ENCODE data around the gene PHRF1. TPM values are rescaled to one million over a fixed set of nuclear protein-coding genes. Genes with fewer than 3 reads are reported as not detected.

Gene PHRF1
- total RNA-seq, 1 donor: 27.5 TPM

DNA sequence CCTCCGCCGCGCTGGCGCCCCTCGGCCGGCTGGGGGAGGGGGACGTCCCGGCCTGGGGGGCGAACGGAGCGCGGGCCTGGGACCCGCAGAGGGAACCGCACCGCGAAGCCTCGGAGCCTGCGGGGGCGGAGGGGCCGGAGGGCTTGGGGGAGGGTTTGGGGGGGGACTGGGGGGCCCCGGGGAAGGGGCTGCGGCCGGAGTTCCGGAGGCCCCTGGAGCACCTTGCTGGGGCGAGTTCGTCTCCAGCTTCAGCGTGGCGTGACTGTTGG is 51.0 kb downstream of the PHRF1 start:
- no peak for DNase-seq (ENCODE audit: insufficient read length, low spot score, missing footprints)
- Histone ChIP-seq H2AFZ (ENCODE audit: low read length) (no peak overlapping the region), H4K20me1 (ENCODE audit: insufficient read depth, low read length) (peaks cover 3% of the 10 kb centered on the region), H3K27me3 (ENCODE audit: insufficient read depth, low read length) (no peaks in the 10 kb centered on the region), H3K79me2 (ENCODE audit: insufficient read depth, low read length) (no peaks in the 10 kb centered on the region), H3K4me3 (ENCODE audit: insufficient read depth, low read length) (no peak overlapping the region), H3K9me3 (ENCODE audit: low read depth, low read length) (no peaks in the 10 kb centered on the region), H3K27ac (ENCODE audit: low read depth, low read length) (no peak overlapping the region), H3K36me3 (ENCODE audit: insufficient read depth, low read length) (no peaks in the 10 kb centered on the region), H3K4me2 (ENCODE audit: insufficient read depth, low read length) (no peak overlapping the region), H3K4me1 (ENCODE audit: insufficient read depth, low read length) (peaks cover 15% of the 10 kb centered on the region)
- TF ChIP-seq, protein P1, sequence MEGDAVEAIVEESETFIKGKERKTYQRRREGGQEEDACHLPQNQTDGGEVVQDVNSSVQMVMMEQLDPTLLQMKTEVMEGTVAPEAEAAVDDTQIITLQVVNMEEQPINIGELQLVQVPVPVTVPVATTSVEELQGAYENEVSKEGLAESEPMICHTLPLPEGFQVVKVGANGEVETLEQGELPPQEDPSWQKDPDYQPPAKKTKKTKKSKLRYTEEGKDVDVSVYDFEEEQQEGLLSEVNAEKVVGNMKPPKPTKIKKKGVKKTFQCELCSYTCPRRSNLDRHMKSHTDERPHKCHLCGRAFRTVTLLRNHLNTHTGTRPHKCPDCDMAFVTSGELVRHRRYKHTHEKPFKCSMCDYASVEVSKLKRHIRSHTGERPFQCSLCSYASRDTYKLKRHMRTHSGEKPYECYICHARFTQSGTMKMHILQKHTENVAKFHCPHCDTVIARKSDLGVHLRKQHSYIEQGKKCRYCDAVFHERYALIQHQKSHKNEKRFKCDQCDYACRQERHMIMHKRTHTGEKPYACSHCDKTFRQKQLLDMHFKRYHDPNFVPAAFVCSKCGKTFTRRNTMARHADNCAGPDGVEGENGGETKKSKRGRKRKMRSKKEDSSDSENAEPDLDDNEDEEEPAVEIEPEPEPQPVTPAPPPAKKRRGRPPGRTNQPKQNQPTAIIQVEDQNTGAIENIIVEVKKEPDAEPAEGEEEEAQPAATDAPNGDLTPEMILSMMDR (IDR thresholded peaks at IDR 0.05; ENCODE audit: extremely low read depth, low read depth, low read length): no peak

DNA sequence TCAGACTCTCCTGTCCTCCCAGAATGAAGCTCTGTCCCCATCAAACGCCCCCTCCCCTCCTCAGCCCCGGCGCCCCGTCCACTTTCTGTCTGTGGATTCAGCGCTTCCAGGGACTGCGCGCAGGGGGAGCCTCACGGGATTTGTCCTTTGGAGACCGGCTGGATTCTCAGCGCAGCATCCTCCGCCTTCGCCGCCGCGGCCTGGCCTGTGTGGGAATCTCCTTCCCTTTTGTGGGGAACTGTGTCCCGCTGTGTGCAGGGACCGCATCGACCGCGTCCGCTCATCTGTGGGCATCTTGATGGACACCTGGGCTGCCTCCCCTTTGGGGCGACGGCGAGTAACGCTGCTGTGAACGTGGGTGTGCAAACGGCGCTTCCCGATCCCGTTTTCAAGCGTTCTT is 51.8 kb downstream of the PHRF1 start:
- Histone ChIP-seq H3K4me1 (ENCODE audit: insufficient read depth, low read length) (peaks cover 15% of the 10 kb centered on the region), H3K4me3 (ENCODE audit: insufficient read depth, low read length) (peak overlapping the region; percentile 14), H3K27ac (ENCODE audit: low read depth, low read length) (peak overlapping the region; percentile 34), H3K27me3 (ENCODE audit: insufficient read depth, low read length) (no peaks in the 10 kb centered on the region), H3K79me2 (ENCODE audit: insufficient read depth, low read length) (no peaks in the 10 kb centered on the region), H2AFZ (ENCODE audit: low read length) (peak overlapping the region; percentile 16), H3K9me3 (ENCODE audit: low read depth, low read length) (no peaks in the 10 kb centered on the region), H3K36me3 (ENCODE audit: insufficient read depth, low read length) (no peaks in the 10 kb centered on the region), H3K4me2 (ENCODE audit: insufficient read depth, low read length) (peak overlapping the region; percentile 66), H4K20me1 (ENCODE audit: insufficient read depth, low read length) (peaks cover 3% of the 10 kb centered on the region)
- no peak for DNase-seq (ENCODE audit: insufficient read length, low spot score, missing footprints)
- TF ChIP-seq, protein P1 (IDR thresholded peaks at IDR 0.05; ENCODE audit: extremely low read depth, low read depth, low read length): no peak

DNA sequence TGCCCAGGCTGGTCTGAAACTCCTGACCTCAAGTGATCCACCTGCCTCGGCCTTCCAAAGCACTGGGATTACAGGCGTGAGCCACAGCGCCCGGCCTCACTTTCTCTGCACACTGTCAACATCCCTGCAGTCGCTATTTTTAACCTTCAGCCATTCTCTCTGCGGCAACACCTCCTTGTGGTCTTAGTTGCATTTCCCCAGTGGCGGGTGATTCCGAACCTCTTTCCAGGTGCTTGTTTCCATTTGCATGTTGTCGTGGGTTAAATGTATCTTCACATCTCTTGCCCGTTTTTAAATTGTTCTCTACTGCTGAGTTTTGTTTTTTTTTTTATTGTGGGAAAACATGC is 52.9 kb downstream of the PHRF1 start:
- H3K4me1 ChIP-seq (ENCODE audit: insufficient read depth, low read length): peaks cover 15% of the 10 kb centered on the region
- H3K4me2 ChIP-seq (ENCODE audit: insufficient read depth, low read length): peak overlapping the region; percentile 66
- peak overlapping the region; percentile 28 for H3K27ac ChIP-seq (ENCODE audit: low read depth, low read length)
- no peaks in the 10 kb centered on the region for H3K36me3 ChIP-seq (ENCODE audit: insufficient read depth, low read length)
- no peaks in the 10 kb centered on the region for H3K9me3 ChIP-seq (ENCODE audit: low read depth, low read length)
- no peaks in the 10 kb centered on the region for H3K79me2 ChIP-seq (ENCODE audit: insufficient read depth, low read length)
- TF ChIP-seq, protein P1 (IDR thresholded peaks at IDR 0.05; ENCODE audit: extremely low read depth, low read depth, low read length): no peak
- no peak overlapping the region for H3K4me3 ChIP-seq (ENCODE audit: insufficient read depth, low read length)
- peaks cover 3% of the 10 kb centered on the region for H4K20me1 ChIP-seq (ENCODE audit: insufficient read depth, low read length)
- H3K27me3 ChIP-seq (ENCODE audit: insufficient read depth, low read length): no peaks in the 10 kb centered on the region
- no peak for DNase-seq (ENCODE audit: insufficient read length, low spot score, missing footprints)
- H2AFZ ChIP-seq (ENCODE audit: low read length): no peak overlapping the region

GRCh38 chr11:630871-631270 is 54.6 kb downstream of the PHRF1 start:
- H3K79me2 ChIP-seq (ENCODE audit: insufficient read depth, low read length): no peaks in the 10 kb centered on the region
- H3K4me1 ChIP-seq (ENCODE audit: insufficient read depth, low read length): peaks cover 15% of the 10 kb centered on the region
- H2AFZ ChIP-seq (ENCODE audit: low read length): no peak overlapping the region
- H3K9me3 ChIP-seq (ENCODE audit: low read depth, low read length): no peaks in the 10 kb centered on the region
- TF ChIP-seq, protein P1 (IDR thresholded peaks at IDR 0.05; ENCODE audit: extremely low read depth, low read depth, low read length): no peak
- H4K20me1 ChIP-seq (ENCODE audit: insufficient read depth, low read length): peaks cover 14% of the 10 kb centered on the region
- H3K27me3 ChIP-seq (ENCODE audit: insufficient read depth, low read length): no peaks in the 10 kb centered on the region
- H3K36me3 ChIP-seq (ENCODE audit: insufficient read depth, low read length): no peaks in the 10 kb centered on the region
- H3K27ac ChIP-seq (ENCODE audit: low read depth, low read length): no peak overlapping the region
- DNase-seq (ENCODE audit: insufficient read length, low spot score, missing footprints): no peak
- no peak overlapping the region for H3K4me2 ChIP-seq (ENCODE audit: insufficient read depth, low read length)
- H3K4me3 ChIP-seq (ENCODE audit: insufficient read depth, low read length): no peak overlapping the region
